HG03558 (cell line): Measurements from ENCODE around the gene OR52H1.
A peak's percentile ranks its signal among the peaks of the same experiment; 100 is the strongest.
"Not testable (repeated sequence)": the region's sequence is repeated elsewhere in the genome, so short reads cannot be mapped to it uniquely, and the experiment has no call there.

Experiments
- ATAC-seq: cut with Tn5 transposase; IDR thresholded peaks from one replicate; pipeline ENCODE4 v1.9.1; 2021; ENCODE audit warnings: moderate number of reproducible peaks; ENCODE audit not compliant: unreplicated experiment; ENCODE audit errors: extremely low read depth

The OR52H1 gene

GRCh38 chr11:5548440-5548839, at the start of gene OR52H1:
Gene OR52H1, minus strand, starts transcription at chr11:5548540. Its CDS starts 3,035 bp downstream, at chr11:5545505.
- ATAC-seq = no peak

GRCh38 chr11:5597953-5598352, 49.6 kb upstream of the OR52H1 start:
- no peak for ATAC-seq

- ATAC-seq = no peak
These were observed 48.4 kb upstream of the OR52H1 start, which contains the start of gene TRIM6 for GRCh38 chr11:5596607-5597201. Gene TRIM6, plus strand, starts transcription at chr11:5596637. Its CDS starts 261 bp downstream, at chr11:5596898.

- ATAC-seq = no peak
These were observed 44.8 kb upstream of the OR52H1 start for GRCh38 chr11:5593146-5593545.

- no peak for ATAC-seq
These were observed 44.3 kb upstream of the OR52H1 start for GRCh38 chr11:5592615-5593014.

GRCh38 chr11:5591613-5592012, 43.3 kb upstream of the OR52H1 start:
- no peak for ATAC-seq

- ATAC-seq = not testable (repeated sequence)
These were observed 41.6 kb upstream of the OR52H1 start for GRCh38 chr11:5589906-5590305.

GRCh38 chr11:5584458-5584857, 36.1 kb upstream of the OR52H1 start:
- ATAC-seq = not testable (repeated sequence)

GRCh38 chr11:5581014-5581413, 32.7 kb upstream of the OR52H1 start:
- no peak for ATAC-seq

GRCh38 chr11:5580577-5580976, 32.2 kb upstream of the OR52H1 start, which contains the start of gene OR52B6:
Gene OR52B6, plus strand, starts transcription at chr11:5580877. Its CDS starts 0 bp downstream, at chr11:5580877.
- ATAC-seq = no peak

GRCh38 chr11:5577101-5577500, 28.8 kb upstream of the OR52H1 start:
- no peak for ATAC-seq

- no peak for ATAC-seq
These were observed 26.8 kb upstream of the OR52H1 start for GRCh38 chr11:5575152-5575551.

GRCh38 chr11:5574654-5575053, 26.3 kb upstream of the OR52H1 start:
- ATAC-seq = no peak

- no peak for ATAC-seq
These were observed 16.1 kb upstream of the OR52H1 start for GRCh38 chr11:5564259-5565019.

GRCh38 chr11:5557751-5558150, 9.4 kb upstream of the OR52H1 start:
- no peak for ATAC-seq

GRCh38 chr11:5556596-5557188, 8.4 kb upstream of the OR52H1 start:
- ATAC-seq = no peak

GRCh38 chr11:5553343-5553742, 5.0 kb upstream of the OR52H1 start:
- no peak for ATAC-seq

- peak; percentile 52 for ATAC-seq
These were observed 2.2 kb upstream of the OR52H1 start for GRCh38 chr11:5550440-5551095.

GRCh38 chr11:5547982-5548381, 358 bp downstream of the OR52H1 start:
- ATAC-seq = no peak

- ATAC-seq = no peak
These were observed 1.9 kb downstream of the OR52H1 start for GRCh38 chr11:5546457-5546856.

GRCh38 chr11:5541427-5541826, 6.9 kb downstream of the OR52H1 start:
- ATAC-seq = no peak
